Measurements from ENCODE around the gene IDI1.

- TF ChIP-seq ZMAT3 (CRISPR knock-in tag; conservative IDR thresholded peaks at IDR 0.05) (no peak), REPIN1 (CRISPR knock-in tag; IDR thresholded peaks at IDR 0.05; ENCODE audit: borderline replicate concordance, low read depth) (no peak), TCF12 (IDR thresholded peaks at IDR 0.05) (no peak), TCF12 (CRISPR knock-in tag; IDR thresholded peaks at IDR 0.05) (no peak), POLR2A (IDR thresholded peaks at IDR 0.05; ENCODE audit: insufficient read depth in 1 of 2, low read depth in 2 of 2, low read length in 2 of 2) (no peak)
These were observed 46.4 kb downstream of the IDI1 start for GRCh38 chr10:1002425-1003006.
